ENCODE results near the gene CNOT2.

- no peak for TF ChIP-seq POLR2A (IDR thresholded peaks at IDR 0.05)
- no peak for TF ChIP-seq CTCF (IDR thresholded peaks at IDR 0.05)
- no peak for TF ChIP-seq POLR2AphosphoS5 (IDR thresholded peaks at IDR 0.05)
These were observed 26.9 kb downstream of the CNOT2 start for GRCh38 chr12:70270108-70270507.
